Thyroid gland (tissue), 4 donors: Measurements from ENCODE around the gene SLC25A46. TPM values are rescaled to one million over a fixed set of nuclear protein-coding genes. Genes with fewer than 3 reads are reported as not detected.

Experiments used
- DNase-seq, 2 donors: peaks; one replicate each; pipeline ENCODE4 v3.0.0-alpha.2; 2019
- H3K27ac ChIP-seq, 3 donors: fragments of 200-600 bp; sonication (generic); 1 replicate in 2 of 3; 2 replicates in 1 of 3; pipeline ENCODE4 v1.5.1; 2016 to 2019; ENCODE audit warnings: mild to moderate bottlenecking in 1 of 3, moderate library complexity in 1 of 3
- H3K27me3 ChIP-seq: fragments of 200-600 bp; sonication (generic); one replicate; pipeline ENCODE4 v1.5.1; 2019
- H3K36me3 ChIP-seq, 2 donors: fragments of 200-600 bp; sonication (generic); one replicate each; pipeline ENCODE4 v1.5.1; 2016 to 2019
- H3K4me1 ChIP-seq, 2 donors: fragments of 200-600 bp; sonication (generic); one replicate each; pipeline ENCODE4 v1.5.1; 2017 to 2019
- H3K4me3 ChIP-seq, 3 donors: fragments of 200-600 bp; sonication (generic); replicated peaks in 1 of 3; 1 replicate in 2 of 3; 2 replicates in 1 of 3; pipeline ENCODE4 v1.5.1; 2016; ENCODE audit warnings: mild to moderate bottlenecking in 1 of 3
- H3K9me3 ChIP-seq: fragments of 200-600 bp; sonication (generic); one replicate; pipeline ENCODE4 v1.5.1; 2017
- CTCF ChIP-seq, 6 experiments: fragments of 200-600 bp in 3 of 6; fragments of 450-650 bp in 3 of 6; sonication (generic) in 3 of 6; IDR thresholded peaks; one replicate each; pipeline ENCODE4 v1.5.1; 2016 to 2019; ENCODE audit warnings: antibody characterized with exemption in 6 of 6, mild to moderate bottlenecking in 2 of 6, inconsistent platforms in 1 of 6, moderate library complexity in 1 of 6
- POLR2A ChIP-seq, 2 donors: fragments of 450-650 bp; IDR thresholded peaks; one replicate each; pipeline ENCODE4 v1.6.1; 2017; ENCODE audit warnings: antibody characterized with exemption in 2 of 2, mild to moderate bottlenecking in 2 of 2, moderate library complexity in 1 of 2
- WGBS, 2 donors: methylation state at CpG; one replicate each; pipeline ENCODE4 v1.1.5; 2017; 5-methylcytosine and 5-hydroxymethylcytosine counted together
- intact Hi-C: fragments of 100-400 bp; cut with DNase I; formaldehyde crosslinking; loops from one replicate; pipeline ENCODE4 v1.15.1; 2023
- total RNA-seq, 4 donors: library from RNA; depleted of rRNA; stranded (reverse); fragments of >200 nt; gene quantifications; one replicate each; pipeline ENCODE4 v1.2.3, GENCODE V29; 2016

The SLC25A46 gene
- total RNA-seq, 4 donors from 2014 or later = 64.1 to 79.6 (median 66.8) TPM

DNA sequence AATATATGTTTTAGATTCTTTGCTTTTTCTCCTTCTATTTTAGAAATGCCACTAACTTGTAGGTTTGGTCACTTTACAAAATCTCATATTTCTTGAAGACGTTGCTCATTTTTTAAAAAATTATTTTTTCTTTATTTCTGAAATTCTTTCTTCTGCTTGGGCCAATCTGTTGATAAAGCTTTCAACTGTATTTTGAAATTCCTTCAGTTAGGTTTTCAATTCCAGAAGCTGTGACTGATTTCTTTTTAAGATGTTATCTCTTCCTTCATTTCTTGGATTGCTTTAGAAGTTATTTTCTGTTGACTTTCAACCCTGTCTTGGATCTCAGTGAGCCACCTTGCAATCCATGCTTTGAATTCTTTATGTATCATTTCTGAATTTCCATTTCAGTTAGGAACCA, 64.2 kb downstream of the SLC25A46 start:
- TF ChIP-seq POLR2A (IDR thresholded peaks at IDR 0.05) (no peak), CTCF (IDR thresholded peaks at IDR 0.05) (no peak)
- no peak for DNase-seq
- Histone ChIP-seq H3K27me3 (no peaks in the 10 kb centered on the region), H3K27ac (no peak overlapping the region), H3K9me3 (no peaks in the 10 kb centered on the region), H3K36me3 (no peaks in the 10 kb centered on the region), H3K4me3 (no peak overlapping the region), H3K4me1 (no peaks in the 10 kb centered on the region)
- 49 to 50% methylated on average over 1 of the region's 1 CpG for WGBS, 2 donors
- intact Hi-C loops = no loop called here

DNA sequence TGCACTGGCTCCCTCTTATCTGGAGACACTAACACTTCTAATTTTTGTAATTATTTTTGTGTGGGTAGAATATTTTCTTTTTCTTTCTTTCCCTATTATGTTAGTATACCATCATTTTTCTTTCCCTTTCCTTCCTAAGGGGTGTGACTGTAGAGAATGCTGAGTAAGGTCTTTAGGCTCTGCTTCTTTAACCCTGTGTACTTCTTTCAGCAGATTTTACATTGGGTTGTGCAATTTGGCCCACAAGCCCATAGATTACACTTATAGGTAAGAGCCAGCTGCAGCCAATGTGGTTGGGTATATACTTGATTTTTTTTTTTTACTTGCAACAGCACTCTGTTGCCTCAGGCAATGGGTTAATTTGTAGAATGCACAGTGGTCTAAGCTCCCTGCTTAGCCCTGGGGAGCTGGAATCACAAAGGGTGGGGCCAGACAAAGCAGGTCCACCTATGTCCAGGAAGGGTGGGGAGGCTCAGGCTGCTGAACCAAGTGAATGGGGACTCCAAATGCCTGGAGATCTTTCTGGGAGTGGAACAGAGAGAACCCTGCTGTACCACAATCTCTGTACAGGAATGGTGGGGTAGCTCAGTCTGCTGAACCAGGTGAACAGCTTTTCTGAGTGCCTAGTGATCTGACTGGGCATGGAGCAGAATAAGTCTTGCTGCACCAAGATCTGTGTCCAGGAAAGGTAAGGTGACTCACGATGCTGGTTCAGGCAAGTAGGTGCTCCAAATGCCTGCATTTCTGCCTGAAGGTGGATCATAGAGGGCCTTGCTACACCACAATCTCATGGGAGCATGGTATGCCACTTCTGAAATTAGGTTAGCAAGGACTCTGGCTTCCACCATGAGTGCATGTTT, 64.9 kb downstream of the SLC25A46 start:
- Histone ChIP-seq H3K9me3 (no peaks in the 10 kb centered on the region), H3K27ac (no peak overlapping the region), H3K36me3 (no peaks in the 10 kb centered on the region), H3K27me3 (no peaks in the 10 kb centered on the region), H3K4me3 (no peak overlapping the region), H3K4me1 (no peaks in the 10 kb centered on the region)
- DNase-seq = no peak
- intact Hi-C loops = no loop called here
- WGBS, 2 donors = 67 to 100% methylated on average over 1 of the region's 1 CpG
- no peak for TF ChIP-seq CTCF (IDR thresholded peaks at IDR 0.05)
- no peak for TF ChIP-seq POLR2A (IDR thresholded peaks at IDR 0.05)

- 65 to 67% methylated on average over 4 of the region's 4 CpGs for WGBS, 2 donors
- DNase-seq = no peak
- Histone ChIP-seq H3K27me3 (no peaks in the 10 kb centered on the region), H3K4me1 (no peaks in the 10 kb centered on the region), H3K9me3 (no peaks in the 10 kb centered on the region), H3K27ac (no peak overlapping the region), H3K4me3 (no peak overlapping the region), H3K36me3 (no peaks in the 10 kb centered on the region)
- TF ChIP-seq CTCF (IDR thresholded peaks at IDR 0.05) = no peak
- no peak for TF ChIP-seq POLR2A (IDR thresholded peaks at IDR 0.05)
- intact Hi-C loops = no loop called here
These were observed 68.4 kb downstream of the SLC25A46 start for GRCh38 chr5:110807169-110807568.

GRCh38 chr5:110809006-110809405, 70.2 kb downstream of the SLC25A46 start:
- intact Hi-C loops = no loop called here
- no peak for DNase-seq
- no peak for TF ChIP-seq POLR2A (IDR thresholded peaks at IDR 0.05)
- TF ChIP-seq CTCF (IDR thresholded peaks at IDR 0.05) = no peak
- Histone ChIP-seq H3K27me3 (no peaks in the 10 kb centered on the region), H3K4me1 (no peaks in the 10 kb centered on the region), H3K4me3 (no peak overlapping the region), H3K9me3 (no peaks in the 10 kb centered on the region), H3K27ac (no peak overlapping the region), H3K36me3 (no peaks in the 10 kb centered on the region)
- WGBS, 2 donors = 83 to 93% methylated on average over 1 of the region's 1 CpG

Other genes with a start within 250 kb of the SLC25A46 start
- 10 to 100 TPM; 10.5 to 26.8 (median 11.6) TPM for gene TMEM232, start 12.3 kb upstream of the SLC25A46 start, total RNA-seq